ENCODE results near the gene SERINC1.
"Not testable (repeated sequence)": the region's sequence is repeated elsewhere in the genome, so short reads cannot be mapped to it uniquely, and the experiment has no call there.

Gene SERINC1

GRCh38 chr6:122471107-122472021 lies at the start of gene SERINC1:
TSS of gene SERINC1 (minus strand) at chr6:122471807. CDS start at chr6:122471737, 70 bp downstream.
- peak; percentile 63 for DNase-seq (ENCODE audit: low read depth, low spot score)

- DNase-seq (ENCODE audit: low read depth, low spot score): no peak
Observed at GRCh38 chr6:122511193-122511924, 39.8 kb upstream of the SERINC1 start.

- DNase-seq (ENCODE audit: low read depth, low spot score): not testable (repeated sequence)
Observed at GRCh38 chr6:122505170-122505569, 33.6 kb upstream of the SERINC1 start.

- no peak for DNase-seq (ENCODE audit: low read depth, low spot score)
Observed at GRCh38 chr6:122501475-122501874, 29.9 kb upstream of the SERINC1 start.

DNA sequence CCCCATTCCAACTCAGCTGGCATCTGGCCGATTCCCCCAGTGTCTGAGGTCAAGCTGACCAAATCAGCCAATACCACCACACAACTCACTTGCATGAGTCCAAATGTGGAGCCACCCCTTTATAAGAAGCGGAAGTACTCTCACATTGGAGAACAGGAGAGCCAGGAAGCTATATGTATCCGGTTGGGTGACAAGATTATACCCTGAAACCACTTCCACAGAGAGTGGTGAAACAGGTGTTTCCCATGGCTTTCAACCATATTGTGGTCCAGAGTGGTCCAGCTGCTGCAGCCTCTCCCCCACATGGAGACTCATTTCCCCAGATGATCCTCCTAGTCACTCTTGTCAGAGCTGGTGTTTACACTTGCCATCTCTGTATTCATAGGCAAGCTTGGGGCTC lies 24.0 kb upstream of the SERINC1 start:
- DNase-seq (ENCODE audit: low read depth, low spot score): no peak

GRCh38 chr6:122494665-122495272 lies 23.2 kb upstream of the SERINC1 start:
- DNase-seq (ENCODE audit: low read depth, low spot score): no peak

DNA sequence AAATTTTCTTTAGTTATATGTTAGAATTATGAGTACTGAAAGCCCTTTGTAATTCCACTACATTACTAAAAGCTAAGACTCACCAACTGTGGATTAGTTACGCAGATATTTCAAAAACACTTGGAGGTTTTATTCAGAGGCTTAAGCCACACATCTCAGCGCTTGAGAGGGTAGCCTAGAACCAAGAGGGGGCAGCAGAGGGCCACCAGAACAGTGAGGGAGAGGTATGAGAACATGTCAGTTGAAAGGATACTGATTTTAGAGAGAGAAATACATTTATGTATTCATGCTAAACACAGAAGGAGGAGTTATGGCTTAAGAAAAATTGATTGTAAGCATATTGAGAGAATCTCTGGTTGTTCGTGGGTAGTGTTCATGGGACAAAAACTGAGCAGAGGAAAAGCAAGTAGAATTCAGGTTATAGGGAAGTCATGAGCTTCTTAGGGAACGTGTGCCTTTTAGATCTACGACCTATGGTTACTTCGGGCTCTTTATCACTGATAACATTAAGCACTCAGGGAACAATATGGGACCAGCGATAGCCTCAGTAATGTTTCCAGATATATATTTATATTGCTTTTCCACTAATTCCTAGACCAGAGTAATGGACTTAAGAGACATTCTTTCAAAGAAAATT lies 20.4 kb upstream of the SERINC1 start:
- no peak for DNase-seq (ENCODE audit: low read depth, low spot score)

GRCh38 chr6:122490607-122491006 lies 19.0 kb upstream of the SERINC1 start:
- no peak for DNase-seq (ENCODE audit: low read depth, low spot score)

GRCh38 chr6:122484760-122485159 lies 13.2 kb upstream of the SERINC1 start:
- DNase-seq (ENCODE audit: low read depth, low spot score): no peak

- peak; percentile 38 for DNase-seq (ENCODE audit: low read depth, low spot score)
Observed at GRCh38 chr6:122482750-122483080, 11.1 kb upstream of the SERINC1 start.

DNA sequence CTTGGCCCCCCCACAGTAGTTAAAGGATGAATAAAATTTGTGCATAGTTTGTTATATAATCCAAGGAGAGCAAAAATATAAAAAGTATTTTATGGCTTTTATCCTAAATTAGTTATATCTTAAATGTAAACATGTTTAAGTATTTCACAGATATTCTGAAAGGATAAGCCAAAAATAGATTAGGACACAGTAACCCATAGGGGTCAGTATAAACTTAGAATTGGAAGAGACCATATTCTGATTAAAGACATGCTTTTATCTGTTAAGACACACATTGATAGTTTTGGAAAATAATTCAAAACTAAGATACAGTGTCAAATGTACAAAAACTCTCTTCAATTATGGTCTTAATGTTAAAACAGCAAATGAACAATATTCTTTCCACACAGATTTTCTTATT lies 4.5 kb upstream of the SERINC1 start:
- DNase-seq (ENCODE audit: low read depth, low spot score): no peak

- no peak for DNase-seq (ENCODE audit: low read depth, low spot score)
Observed at GRCh38 chr6:122472022-122472340, 374 bp upstream of the SERINC1 start.

DNA sequence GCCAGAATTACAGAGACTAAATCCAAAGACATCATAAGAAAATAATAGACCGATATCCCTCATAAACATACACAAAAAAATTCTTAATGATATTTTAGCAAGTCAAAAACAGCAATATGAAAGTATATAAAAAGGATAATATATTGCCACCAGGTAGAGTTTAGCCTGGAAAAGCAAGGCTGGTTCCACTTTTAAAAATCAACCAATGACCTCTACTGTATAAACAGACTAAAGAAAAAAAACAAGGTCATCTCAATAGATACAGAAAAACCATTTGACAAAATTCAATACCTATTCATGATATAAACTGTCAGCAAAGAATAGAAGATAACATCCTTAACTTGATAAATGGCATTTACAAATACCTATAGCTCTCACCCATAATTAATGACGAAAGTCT lies 9.7 kb downstream of the SERINC1 start:
- DNase-seq (ENCODE audit: low read depth, low spot score): no peak

DNA sequence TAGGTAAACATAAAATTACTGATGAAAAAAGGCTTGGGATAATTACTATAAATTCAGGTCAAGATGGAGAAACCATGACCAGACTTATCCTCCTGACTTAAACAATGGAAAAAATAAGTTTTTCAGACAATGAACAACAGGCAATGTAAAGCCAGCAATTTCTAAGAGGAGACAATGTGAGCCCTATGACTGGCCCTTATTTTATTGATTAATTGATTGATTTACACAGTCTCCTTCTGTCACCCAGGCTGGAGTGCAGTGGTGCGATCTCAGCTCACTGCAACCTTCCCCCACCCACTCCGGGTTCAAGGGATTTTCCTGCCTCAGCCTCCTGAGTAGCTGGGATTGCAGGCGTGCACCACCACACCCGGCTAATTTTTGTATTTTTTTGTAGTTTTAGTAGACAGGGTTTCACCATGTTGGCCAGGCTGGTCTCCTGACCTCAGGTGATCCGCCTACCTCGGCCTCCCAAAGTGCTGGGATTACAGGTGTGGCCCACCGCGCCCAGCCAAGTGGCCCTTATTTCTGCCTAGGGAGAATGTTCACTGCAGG lies 11.7 kb downstream of the SERINC1 start:
- DNase-seq (ENCODE audit: low read depth, low spot score): not testable (repeated sequence)

- no peak for DNase-seq (ENCODE audit: low read depth, low spot score)
Observed at GRCh38 chr6:122459240-122459639, 12.4 kb downstream of the SERINC1 start.

GRCh38 chr6:122458087-122458486 lies 13.5 kb downstream of the SERINC1 start:
- no peak for DNase-seq (ENCODE audit: low read depth, low spot score)

DNA sequence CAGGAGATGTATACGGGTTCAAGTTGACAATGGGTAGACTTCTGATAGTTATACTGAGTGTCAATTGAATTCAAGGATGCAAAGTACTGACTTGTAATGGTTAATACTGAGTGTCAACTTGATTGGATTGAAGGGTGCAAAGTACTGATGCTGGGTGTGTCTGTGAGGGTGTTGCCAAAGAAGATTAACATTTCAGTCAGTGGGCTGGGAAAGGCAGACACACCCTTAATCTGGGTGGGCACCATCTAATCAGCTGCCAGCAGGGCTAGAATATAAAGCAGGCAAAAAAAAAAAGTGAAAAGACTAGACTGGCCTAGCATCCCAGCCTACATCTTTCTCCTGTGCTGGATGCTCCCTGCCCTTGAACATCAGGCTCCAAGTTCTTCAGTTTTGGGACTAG lies 16.5 kb downstream of the SERINC1 start:
- DNase-seq (ENCODE audit: low read depth, low spot score): not testable (repeated sequence)

GRCh38 chr6:122454673-122455072 lies 16.9 kb downstream of the SERINC1 start:
- DNase-seq (ENCODE audit: low read depth, low spot score): no peak

DNA sequence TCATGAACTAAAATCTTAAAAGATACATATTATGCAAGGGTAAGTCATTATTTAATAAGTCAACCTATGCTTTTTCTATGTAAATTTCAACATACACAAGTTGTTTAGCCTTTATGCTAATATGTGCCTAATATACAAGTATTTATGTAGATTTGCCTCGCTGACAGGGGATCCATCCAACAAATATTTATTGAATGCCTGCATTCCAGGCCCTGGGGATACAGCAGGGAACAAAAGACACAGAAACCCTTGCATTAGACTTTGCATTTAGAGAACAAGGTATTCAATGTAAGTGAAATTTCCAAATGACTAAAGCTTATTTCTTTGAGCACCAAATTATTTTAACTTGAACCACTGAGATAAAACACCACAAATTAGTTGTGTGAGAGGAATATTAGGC lies 19.1 kb downstream of the SERINC1 start:
- DNase-seq (ENCODE audit: low read depth, low spot score): no peak

DNA sequence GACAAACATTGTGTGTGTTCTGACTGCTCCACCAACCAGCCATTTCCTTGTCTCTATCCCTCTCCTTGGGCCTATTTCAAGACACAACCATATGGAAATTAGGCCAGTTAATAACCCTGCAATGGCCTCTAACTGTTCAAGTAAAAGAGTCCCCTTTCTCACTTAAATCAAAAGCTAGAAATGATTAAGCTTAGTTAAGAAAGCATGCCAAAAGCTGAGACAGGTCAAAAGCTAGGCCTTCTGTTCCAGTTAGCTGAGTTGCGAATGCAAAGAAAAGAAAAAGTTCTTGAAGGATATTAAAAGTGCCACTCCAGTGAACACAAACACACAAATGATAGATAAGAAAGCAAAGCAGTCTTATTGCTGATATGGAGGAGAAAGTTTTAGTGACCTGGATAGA lies 22.5 kb downstream of the SERINC1 start:
- DNase-seq (ENCODE audit: low read depth, low spot score): no peak

DNA sequence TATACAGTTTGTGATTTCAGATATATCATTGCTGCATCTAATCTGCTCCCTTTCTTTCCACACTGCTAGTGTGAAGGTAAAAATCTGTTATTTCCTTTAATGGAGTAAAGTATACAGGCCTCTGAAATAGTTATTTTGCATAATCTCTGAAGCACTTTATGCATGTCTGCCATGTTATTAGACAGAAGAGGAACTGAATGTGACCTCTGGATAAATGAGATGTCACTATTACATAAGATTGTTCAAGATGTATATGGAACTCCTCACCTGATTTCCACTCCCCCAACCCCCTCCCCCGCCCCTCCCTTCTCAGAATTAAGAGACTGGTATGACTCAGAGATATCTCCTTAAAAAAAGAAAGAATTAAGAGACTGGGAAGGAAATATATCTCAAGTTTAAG lies 26.3 kb downstream of the SERINC1 start:
- DNase-seq (ENCODE audit: low read depth, low spot score): no peak

GRCh38 chr6:122438975-122439374 lies 32.6 kb downstream of the SERINC1 start:
- DNase-seq (ENCODE audit: low read depth, low spot score): no peak

Data from iPS DF 19.7 (cell line).